ENCODE measurements around the gene THRB.
"Not testable (repeated sequence)": the region's sequence is repeated elsewhere in the genome, so short reads cannot be mapped to it uniquely, and the experiment has no call there.

Gene THRB

GRCh38 chr3:24111711-24112110 is 382.9 kb downstream of the THRB start:
- no peak for DNase-seq (ENCODE audit: extremely low read depth, low read depth)
- TF ChIP-seq CTCF (IDR thresholded peaks at IDR 0.05; ENCODE audit: low read depth, low read length, missing control alignments) = no peak
- H3K4me3 ChIP-seq (replicated peaks; ENCODE audit: low read depth, low read length) = no peak overlapping the region

GRCh38 chr3:24110051-24110450 is 384.6 kb downstream of the THRB start:
- H3K4me3 ChIP-seq (replicated peaks; ENCODE audit: low read depth, low read length) = no peak overlapping the region
- no peak for DNase-seq (ENCODE audit: extremely low read depth, low read depth)
- TF ChIP-seq CTCF (IDR thresholded peaks at IDR 0.05; ENCODE audit: low read depth, low read length, missing control alignments) = no peak

DNA sequence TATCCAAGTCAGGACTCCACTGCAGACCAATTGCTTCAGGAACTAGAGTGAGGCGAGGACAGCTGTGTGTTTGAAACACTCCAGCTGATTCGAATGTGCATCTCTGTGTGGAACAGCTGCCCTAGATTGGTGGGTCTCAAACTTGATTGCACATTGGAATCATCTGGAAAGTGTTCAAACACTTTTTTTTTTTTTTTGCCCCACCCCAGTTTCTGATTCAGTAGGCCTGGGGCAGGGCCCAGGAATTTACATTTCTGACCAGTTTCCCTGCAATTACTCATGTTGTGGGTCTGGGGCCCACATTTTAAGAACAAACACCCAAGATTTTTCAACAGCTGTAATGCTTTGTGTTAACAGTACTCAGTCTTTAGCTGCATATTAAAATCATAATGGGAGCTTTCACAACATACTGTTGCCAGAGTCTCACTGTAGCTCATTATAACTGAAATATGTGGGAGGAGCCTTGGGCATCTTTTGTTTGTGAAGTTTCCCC is 392.9 kb downstream of the THRB start:
- DNase-seq (ENCODE audit: extremely low read depth, low read depth) = no peak
- no peak for TF ChIP-seq CTCF (IDR thresholded peaks at IDR 0.05; ENCODE audit: low read depth, low read length, missing control alignments)
- H3K4me3 ChIP-seq (replicated peaks; ENCODE audit: low read depth, low read length) = no peak overlapping the region

- no peak overlapping the region for H3K4me3 ChIP-seq (replicated peaks; ENCODE audit: low read depth, low read length)
- no peak for DNase-seq (ENCODE audit: extremely low read depth, low read depth)
- TF ChIP-seq CTCF (IDR thresholded peaks at IDR 0.05; ENCODE audit: low read depth, low read length, missing control alignments) = no peak
These were observed 393.8 kb downstream of the THRB start for GRCh38 chr3:24100696-24101402.

GRCh38 chr3:24096695-24097290 is 397.9 kb downstream of the THRB start:
- no peak overlapping the region for H3K4me3 ChIP-seq (replicated peaks; ENCODE audit: low read depth, low read length)
- no peak for DNase-seq (ENCODE audit: extremely low read depth, low read depth)
- no peak for TF ChIP-seq CTCF (IDR thresholded peaks at IDR 0.05; ENCODE audit: low read depth, low read length, missing control alignments)

DNA sequence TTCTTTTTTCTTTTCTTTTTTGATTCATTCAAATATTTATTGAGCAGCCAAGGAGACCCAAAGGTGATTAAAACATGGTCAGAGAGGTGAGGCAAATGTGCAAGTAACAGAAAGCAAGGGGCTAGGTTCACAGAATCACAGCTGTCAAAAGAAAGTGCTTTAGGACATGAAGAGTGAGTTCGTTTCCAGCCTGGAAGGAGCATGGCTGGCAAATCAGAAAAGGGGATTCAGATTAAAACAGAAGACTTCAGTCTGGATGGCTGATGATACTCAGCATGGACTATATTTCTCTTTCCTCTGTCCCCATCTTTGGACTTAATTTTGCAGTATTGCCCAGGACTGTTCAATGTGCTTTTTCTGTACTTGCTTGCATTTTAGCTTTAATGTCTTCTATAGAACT is 398.4 kb downstream of the THRB start:
- no peak for TF ChIP-seq CTCF (IDR thresholded peaks at IDR 0.05; ENCODE audit: low read depth, low read length, missing control alignments)
- no peak overlapping the region for H3K4me3 ChIP-seq (replicated peaks; ENCODE audit: low read depth, low read length)
- DNase-seq (ENCODE audit: extremely low read depth, low read depth) = no peak

- not testable (repeated sequence) for DNase-seq (ENCODE audit: extremely low read depth, low read depth); H3K4me3 ChIP-seq (replicated peaks; ENCODE audit: low read depth, low read length)
These were observed 399.8 kb downstream of the THRB start for GRCh38 chr3:24094818-24095217.
